Limb (tissue), 2 donors: ENCODE measurements around the gene ZNF770.
A peak's percentile ranks its signal among the peaks of the same experiment; 100 is the strongest.
"Not testable (repeated sequence)": the region's sequence is repeated elsewhere in the genome, so short reads cannot be mapped to it uniquely, and the experiment has no call there.

Experiments used
- DNase-seq, 2 donors: peaks; one replicate each; pipeline ENCODE4 v3.0.0-alpha.2; 2016; ENCODE audit errors: extremely low spot score in 2 of 2

The ZNF770 gene

GRCh38 chr15:34976743-34977142 is 11.3 kb downstream of the ZNF770 start:
- no peak for DNase-seq

GRCh38 chr15:34976073-34976472 is 12.0 kb downstream of the ZNF770 start:
- DNase-seq: no peak

GRCh38 chr15:34973512-34973911 is 14.6 kb downstream of the ZNF770 start:
- no peak for DNase-seq

- DNase-seq: not testable (repeated sequence)
These were observed 17.9 kb downstream of the ZNF770 start for GRCh38 chr15:34970098-34970643.

GRCh38 chr15:34969340-34970097 is 18.6 kb downstream of the ZNF770 start, which contains the start of gene AQR:
AQR (minus strand) TSS chr15:34969742; CDS start chr15:34969613, 129 bp downstream.
- DNase-seq: peak; percentile 92 to 97

GRCh38 chr15:34964277-34964676 is 23.8 kb downstream of the ZNF770 start:
- DNase-seq: no peak

- DNase-seq: no peak
These were observed 34.2 kb downstream of the ZNF770 start for GRCh38 chr15:34953851-34954250.

GRCh38 chr15:34952481-34952880 is 35.6 kb downstream of the ZNF770 start:
- no peak for DNase-seq

GRCh38 chr15:34951993-34952392 is 36.1 kb downstream of the ZNF770 start:
- DNase-seq: no peak

GRCh38 chr15:34944936-34945335 is 43.2 kb downstream of the ZNF770 start:
- DNase-seq: no peak

- DNase-seq: no peak
These were observed 44.4 kb downstream of the ZNF770 start for GRCh38 chr15:34943711-34944110.

GRCh38 chr15:34943264-34943663 is 44.8 kb downstream of the ZNF770 start:
- not testable (repeated sequence) for DNase-seq

- no peak for DNase-seq
These were observed 45.7 kb downstream of the ZNF770 start for GRCh38 chr15:34942363-34942762.

GRCh38 chr15:34941831-34942230 is 46.3 kb downstream of the ZNF770 start:
- no peak for DNase-seq

- no peak for DNase-seq
These were observed 46.8 kb downstream of the ZNF770 start for GRCh38 chr15:34941185-34941698.

GRCh38 chr15:34933432-34933975 is 54.6 kb downstream of the ZNF770 start:
- no peak for DNase-seq

- not testable (repeated sequence) for DNase-seq
These were observed 59.7 kb downstream of the ZNF770 start for GRCh38 chr15:34928349-34928748.
